HUES64 (cell line): ENCODE data around the gene AGFG1.

ENCODE experiments used
- H3K27ac ChIP-seq: 2 replicates; pipeline ENCODE4 v1.7.0; 2013; ENCODE audit warnings: low read depth, low read length, inconsistent platforms
- H3K27me3 ChIP-seq: 2 replicates; pipeline ENCODE4 v1.6.1; 2013; ENCODE audit warnings: mild to moderate bottlenecking, low read length; ENCODE audit not compliant: insufficient read depth
- H3K36me3 ChIP-seq: 2 replicates; pipeline ENCODE4 v1.6.1; 2013; ENCODE audit warnings: mild to moderate bottlenecking, low read length; ENCODE audit not compliant: insufficient read depth
- H3K4me1 ChIP-seq: 2 replicates; pipeline ENCODE4 v1.6.1; 2013; ENCODE audit warnings: mild to moderate bottlenecking, low read length, moderate library complexity; ENCODE audit not compliant: insufficient read depth
- H3K4me3 ChIP-seq: 2 replicates; pipeline ENCODE4 v1.5.1; 2013; ENCODE audit warnings: mild to moderate bottlenecking, low read length, moderate library complexity
- H3K9ac ChIP-seq: 2 replicates; pipeline ENCODE4 v1.6.1; 2013; ENCODE audit warnings: mild to moderate bottlenecking, low read depth, low read length
- H3K9me3 ChIP-seq: 2 replicates; pipeline ENCODE4 v1.6.1; 2013; ENCODE audit warnings: low read depth, low read length; ENCODE audit not compliant: insufficient read depth
- WGBS: fragments of 150-250, 120-280 bp; methylation state at CpG from one replicate; pipeline ENCODE4 v1.1.7; 2013; ENCODE audit warnings: missing lambda C conversion rate; 5-methylcytosine and 5-hydroxymethylcytosine counted together

Gene AGFG1

DNA sequence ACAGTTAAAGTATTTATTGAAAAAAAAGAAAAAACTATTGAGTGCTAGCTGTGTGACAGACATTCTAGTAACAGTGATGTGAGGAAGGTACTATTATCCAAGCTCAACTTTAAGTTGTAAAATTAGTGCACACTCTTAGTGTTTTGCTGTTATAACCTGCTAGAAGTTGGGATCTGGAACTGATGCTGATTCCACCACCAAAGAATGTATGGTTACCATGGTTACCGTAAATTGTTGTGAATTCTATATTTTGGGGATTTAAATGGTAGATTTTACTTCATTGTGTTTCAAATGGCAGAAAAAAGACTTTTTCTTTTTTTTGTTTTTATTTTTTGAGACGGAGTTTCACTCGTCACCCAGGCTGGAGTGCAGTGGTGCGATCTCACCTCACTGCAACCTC, 5.3 kb downstream of the AGFG1 start:
- Histone ChIP-seq H3K27ac (no peak overlapping the region), H3K4me1 (peaks cover 16% of the 10 kb centered on the region), H3K4me3 (no peak overlapping the region), H3K9me3 (no peaks in the 10 kb centered on the region), H3K9ac (no peak overlapping the region), H3K27me3 (no peaks in the 10 kb centered on the region), H3K36me3 (no peaks in the 10 kb centered on the region)
- 91% methylated on average over 4 of the region's 4 CpGs for WGBS

DNA sequence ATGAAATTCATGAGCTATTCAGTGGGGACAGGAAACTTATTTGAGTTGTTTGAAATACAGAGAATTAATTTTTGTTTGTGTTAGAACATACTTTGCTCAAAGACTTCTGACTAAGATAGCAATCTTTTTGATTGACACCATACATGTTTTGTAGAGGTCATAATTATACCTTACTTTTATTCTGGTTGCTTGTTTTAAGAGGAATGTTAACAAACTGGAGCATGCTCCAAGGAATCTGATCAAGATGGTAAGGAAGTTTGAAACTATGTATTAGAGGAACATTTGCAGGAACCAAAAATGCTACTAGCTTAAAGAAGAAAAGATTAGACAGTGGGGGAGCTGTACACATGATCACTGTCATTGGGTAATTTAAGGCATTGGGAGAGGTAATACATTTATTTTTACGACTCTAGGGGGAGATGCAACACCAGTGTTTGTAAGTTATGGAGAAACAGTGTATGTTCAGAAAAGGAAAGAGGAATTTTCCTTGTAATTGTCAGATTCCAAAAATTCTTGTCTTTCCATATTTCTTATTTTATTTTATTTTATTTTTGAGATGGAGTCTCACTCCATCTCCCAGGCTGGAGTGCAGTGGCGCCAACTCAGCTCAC, 8.0 kb downstream of the AGFG1 start:
- H3K4me3 ChIP-seq = no peak overlapping the region
- no peaks in the 10 kb centered on the region for H3K36me3 ChIP-seq
- 87% methylated on average over 2 of the region's 2 CpGs for WGBS
- H3K9me3 ChIP-seq = no peaks in the 10 kb centered on the region
- H3K9ac ChIP-seq = no peak overlapping the region
- no peak overlapping the region for H3K27ac ChIP-seq
- H3K4me1 ChIP-seq = no peaks in the 10 kb centered on the region
- no peaks in the 10 kb centered on the region for H3K27me3 ChIP-seq

DNA sequence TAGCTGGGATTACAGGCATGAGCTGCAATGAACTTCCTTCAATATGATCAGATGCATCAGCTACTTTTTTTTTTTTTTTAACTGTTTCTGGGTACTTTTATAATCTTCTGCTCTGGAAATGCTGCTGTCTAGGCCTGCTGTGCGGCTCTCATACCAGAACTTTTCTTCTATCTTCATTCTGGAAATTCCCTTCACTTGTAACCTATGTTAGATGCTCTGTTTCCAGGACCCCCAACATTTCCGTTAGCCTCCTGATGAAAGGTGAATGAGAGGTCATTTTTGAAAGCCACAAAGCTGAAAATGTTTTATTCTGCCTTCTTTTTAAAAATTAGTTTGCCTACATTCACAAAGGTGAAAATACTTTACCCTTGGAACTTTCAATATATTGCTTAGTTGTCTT, 8.6 kb downstream of the AGFG1 start:
- H3K9ac ChIP-seq = no peak overlapping the region
- 97% methylated on average over 2 of the region's 2 CpGs for WGBS
- no peaks in the 10 kb centered on the region for H3K27me3 ChIP-seq
- H3K27ac ChIP-seq = no peak overlapping the region
- H3K4me1 ChIP-seq = no peaks in the 10 kb centered on the region
- H3K9me3 ChIP-seq = no peaks in the 10 kb centered on the region
- H3K36me3 ChIP-seq = no peaks in the 10 kb centered on the region
- no peak overlapping the region for H3K4me3 ChIP-seq

DNA sequence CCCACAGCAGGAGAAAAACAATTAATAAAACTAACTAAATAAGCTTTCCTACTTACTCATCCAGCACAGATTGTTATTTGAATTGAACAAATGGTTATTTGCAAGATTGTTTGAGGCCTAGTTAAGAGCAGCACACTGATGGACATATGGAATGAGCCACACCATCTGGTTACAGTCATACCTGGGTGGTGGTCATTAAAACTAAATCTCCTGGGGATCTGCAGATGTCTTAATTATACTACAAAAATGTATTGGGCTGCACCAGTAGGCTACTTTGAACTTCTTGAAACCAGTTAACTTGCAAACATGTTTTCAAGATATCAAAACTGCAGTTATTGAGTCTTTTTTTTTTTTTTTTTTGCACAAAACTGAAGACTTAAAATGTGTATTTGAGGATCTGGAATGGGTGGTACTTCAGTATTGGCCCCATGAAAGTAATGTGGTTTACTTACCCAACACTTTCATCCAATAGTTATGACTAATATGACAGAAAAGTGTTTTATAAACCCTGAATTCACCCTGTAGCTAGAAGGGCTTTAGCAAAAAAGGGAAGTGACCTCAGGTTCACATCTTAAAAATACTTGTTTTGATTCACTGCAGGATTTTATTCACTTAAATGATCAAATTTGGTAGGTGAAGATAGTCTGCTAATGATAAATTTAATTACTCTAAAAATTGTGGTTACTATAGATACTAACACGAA, 10.8 kb downstream of the AGFG1 start:
- no peak overlapping the region for H3K4me3 ChIP-seq
- H3K9ac ChIP-seq = no peak overlapping the region
- no peak overlapping the region for H3K27ac ChIP-seq
- H3K27me3 ChIP-seq = no peaks in the 10 kb centered on the region
- H3K36me3 ChIP-seq = no peaks in the 10 kb centered on the region
- H3K4me1 ChIP-seq = no peaks in the 10 kb centered on the region
- no CpG with 5 or more reads among the region's 1 CpG for WGBS
- no peaks in the 10 kb centered on the region for H3K9me3 ChIP-seq

DNA sequence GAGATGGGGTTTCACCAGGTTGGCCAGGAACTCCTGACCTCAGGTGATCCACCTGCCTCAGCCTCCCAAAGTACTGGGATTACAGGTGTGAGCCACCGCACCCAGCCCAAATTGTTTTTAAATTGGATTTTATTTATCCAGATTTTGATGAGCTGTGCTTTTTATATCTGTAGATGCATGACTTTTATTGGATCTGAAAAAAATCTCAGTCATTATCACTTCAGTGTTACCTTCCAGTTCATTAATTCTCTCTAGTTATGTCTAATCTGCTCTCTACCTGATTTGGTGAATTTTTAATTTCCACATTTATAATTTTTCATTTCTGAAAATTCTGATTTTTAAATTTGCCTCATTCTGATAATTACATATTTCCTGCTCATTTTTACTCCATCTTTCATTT, 13.5 kb downstream of the AGFG1 start:
- Histone ChIP-seq H3K27me3 (no peaks in the 10 kb centered on the region), H3K36me3 (no peaks in the 10 kb centered on the region), H3K27ac (no peak overlapping the region), H3K4me1 (no peaks in the 10 kb centered on the region), H3K9me3 (no peaks in the 10 kb centered on the region), H3K9ac (no peak overlapping the region), H3K4me3 (no peak overlapping the region)
- 100% methylated on average over 1 of the region's 1 CpG for WGBS

DNA sequence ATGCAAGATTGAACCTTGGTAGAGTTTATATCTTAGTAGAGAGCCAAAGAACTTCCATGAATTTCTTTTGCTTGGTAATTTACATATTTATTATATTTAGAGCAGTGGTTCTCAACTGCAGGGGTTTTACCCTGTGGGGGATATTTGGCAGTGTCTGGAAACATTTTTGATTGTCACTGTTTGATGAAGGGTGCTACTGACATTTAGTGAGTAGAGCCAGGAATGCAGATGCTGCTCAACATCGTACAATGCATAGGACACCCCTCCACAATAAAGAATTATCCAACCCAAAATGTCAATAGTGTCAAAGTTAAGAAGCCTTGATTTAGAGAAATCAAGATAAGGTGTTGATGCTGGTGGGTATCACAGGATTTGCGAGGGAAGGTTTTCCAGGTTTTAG, 14.7 kb downstream of the AGFG1 start:
- WGBS = 100% methylated on average over 1 of the region's 2 CpGs
- H3K4me1 ChIP-seq = no peaks in the 10 kb centered on the region
- H3K27me3 ChIP-seq = no peaks in the 10 kb centered on the region
- H3K9ac ChIP-seq = no peak overlapping the region
- H3K27ac ChIP-seq = no peak overlapping the region
- H3K9me3 ChIP-seq = no peaks in the 10 kb centered on the region
- H3K36me3 ChIP-seq = peaks cover 2% of the 10 kb centered on the region; the same call in 1 of the 2 replicates
- no peak overlapping the region for H3K4me3 ChIP-seq

DNA sequence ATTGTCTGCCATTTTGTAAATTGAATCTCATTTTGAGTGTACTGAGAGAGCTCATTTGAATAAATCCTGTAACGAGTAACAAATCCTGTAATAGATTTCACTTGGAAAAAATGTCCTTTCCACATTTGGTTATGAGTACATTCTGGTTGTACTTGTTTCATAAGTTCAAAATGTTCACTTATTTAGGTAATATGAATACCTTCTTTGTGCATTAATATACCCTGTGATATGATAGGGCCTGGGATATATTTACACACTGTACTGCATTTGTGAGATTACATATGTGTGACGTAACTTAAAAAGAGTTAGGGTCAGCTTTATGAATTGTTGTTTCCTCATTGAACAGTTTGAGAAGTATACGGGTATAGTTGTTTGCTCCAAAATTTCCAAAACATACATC, 16.1 kb downstream of the AGFG1 start:
- Histone ChIP-seq H3K27ac (no peak overlapping the region), H3K27me3 (no peaks in the 10 kb centered on the region), H3K36me3 (peaks cover 15% of the 10 kb centered on the region), H3K9me3 (no peaks in the 10 kb centered on the region), H3K4me1 (no peaks in the 10 kb centered on the region), H3K9ac (no peak overlapping the region), H3K4me3 (no peak overlapping the region)
- 96% methylated on average over 2 of the region's 3 CpGs for WGBS

DNA sequence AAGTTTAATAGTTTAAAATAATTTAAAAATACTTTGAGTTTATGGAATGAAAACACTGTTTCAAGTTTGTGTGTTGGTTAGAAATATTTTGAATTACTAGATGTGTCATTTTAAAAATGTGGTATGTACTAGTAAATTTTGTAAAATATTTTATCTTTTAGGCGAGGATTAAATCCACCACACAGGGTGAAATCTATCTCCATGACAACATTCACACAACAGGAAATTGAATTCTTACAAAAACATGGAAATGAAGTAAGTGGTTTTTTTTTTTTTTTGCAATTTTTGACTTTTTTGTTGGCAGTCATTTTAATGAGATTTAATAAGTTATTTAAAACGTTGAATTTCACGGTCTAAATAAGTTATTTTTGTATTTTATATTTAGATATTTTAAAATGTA, 19.4 kb downstream of the AGFG1 start:
- no peak overlapping the region for H3K9ac ChIP-seq
- H3K4me3 ChIP-seq = no peak overlapping the region
- H3K36me3 ChIP-seq = peaks cover 37% of the 10 kb centered on the region
- H3K4me1 ChIP-seq = peaks cover 5% of the 10 kb centered on the region; the same call in 1 of the 2 replicates
- no CpG with 5 or more reads among the region's 3 CpGs for WGBS
- no peak overlapping the region for H3K27ac ChIP-seq
- H3K27me3 ChIP-seq = no peaks in the 10 kb centered on the region
- no peaks in the 10 kb centered on the region for H3K9me3 ChIP-seq

DNA sequence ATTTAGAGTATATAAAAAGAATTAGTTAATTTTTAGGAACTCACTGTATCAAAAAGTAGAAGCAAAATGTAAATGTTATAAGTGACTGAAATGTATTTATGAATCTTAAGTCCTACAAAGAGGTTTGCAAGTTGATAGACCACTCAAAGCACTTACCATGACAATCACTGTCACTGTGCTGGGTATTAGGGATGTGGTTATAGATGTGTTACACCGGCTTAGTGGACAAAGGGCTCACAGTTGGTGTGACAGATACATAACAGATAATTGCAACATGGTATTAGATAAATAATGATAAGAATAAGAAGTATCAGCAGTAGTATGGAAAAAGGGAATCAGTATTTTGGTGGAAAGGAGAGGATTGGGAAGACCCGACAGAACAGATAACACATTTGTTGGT, 21.6 kb downstream of the AGFG1 start:
- WGBS = 97% methylated on average over 2 of the region's 2 CpGs
- Histone ChIP-seq H3K4me3 (no peak overlapping the region), H3K9ac (no peak overlapping the region), H3K4me1 (peaks cover 14% of the 10 kb centered on the region), H3K36me3 (peaks cover 42% of the 10 kb centered on the region), H3K27ac (no peak overlapping the region), H3K27me3 (no peaks in the 10 kb centered on the region), H3K9me3 (no peaks in the 10 kb centered on the region)

DNA sequence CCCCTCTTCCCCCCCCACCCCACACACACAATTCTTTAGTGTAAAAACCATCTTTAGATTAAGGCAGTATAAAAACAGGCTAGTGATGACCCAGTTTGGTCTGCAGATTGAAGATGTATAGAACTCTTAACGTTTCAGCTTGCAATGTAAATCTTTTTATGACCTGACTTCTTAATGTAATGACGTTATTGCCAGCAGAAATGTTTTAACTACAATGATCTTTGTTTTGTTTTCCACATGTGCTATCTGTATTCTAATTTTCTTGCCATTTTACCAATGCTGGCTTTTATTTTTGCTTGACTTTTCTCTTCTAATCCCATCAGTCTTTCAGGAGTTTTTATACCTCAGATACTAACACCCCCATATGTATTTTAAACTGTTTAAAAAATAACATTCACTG, 25.2 kb downstream of the AGFG1 start:
- WGBS = 90% methylated on average over 2 of the region's 2 CpGs

DNA sequence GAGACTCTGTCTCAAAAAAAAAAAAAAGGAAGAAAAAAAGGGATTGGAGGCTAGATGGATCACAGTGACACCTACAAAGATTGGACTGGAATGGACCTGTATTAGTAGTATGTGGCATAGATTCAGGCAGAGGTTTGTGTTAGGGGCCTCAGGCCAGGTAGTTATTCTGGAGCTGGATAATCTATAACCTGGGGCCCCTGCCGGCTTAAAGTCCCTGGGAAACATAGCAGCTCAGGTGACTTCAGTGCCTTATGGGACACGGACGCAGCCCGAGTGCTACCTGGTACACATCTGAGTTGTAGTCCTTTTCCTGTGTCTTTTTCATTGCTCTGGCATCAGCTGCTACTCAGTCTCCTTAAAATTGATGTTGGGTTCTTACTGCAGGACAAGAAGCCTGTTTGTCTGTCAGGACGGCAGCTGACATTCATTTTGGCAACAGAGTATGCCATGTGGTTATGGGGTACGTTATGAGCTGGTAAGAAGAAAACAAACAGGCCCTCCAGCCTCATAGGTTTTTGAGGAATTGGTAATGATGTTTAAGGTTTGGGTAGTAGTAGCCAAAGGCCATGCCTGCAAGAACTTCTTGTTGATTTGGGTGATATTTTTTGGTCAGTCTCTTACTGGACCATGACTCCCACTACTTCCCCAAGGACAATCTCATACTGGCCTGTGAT, 27.8 kb downstream of the AGFG1 start:
- no peak overlapping the region for H3K27ac ChIP-seq
- WGBS = 94% methylated on average over 6 of the region's 6 CpGs
- no peaks in the 10 kb centered on the region for H3K9me3 ChIP-seq
- H3K27me3 ChIP-seq = no peaks in the 10 kb centered on the region
- peaks cover 19% of the 10 kb centered on the region for H3K36me3 ChIP-seq
- peaks cover 14% of the 10 kb centered on the region for H3K4me1 ChIP-seq
- H3K9ac ChIP-seq = no peak overlapping the region
- no peak overlapping the region for H3K4me3 ChIP-seq

More for the DNA sequence above, 25.2 kb downstream of the AGFG1 start:
- Histone ChIP-seq H3K9ac (no peak overlapping the region), H3K36me3 (peaks cover 45% of the 10 kb centered on the region), H3K27me3 (no peaks in the 10 kb centered on the region), H3K27ac (no peak overlapping the region), H3K4me1 (peaks cover 16% of the 10 kb centered on the region), H3K4me3 (no peak overlapping the region), H3K9me3 (no peaks in the 10 kb centered on the region)
